K562 (cell line): ENCODE results near the gene IGFL1.

ENCODE experiments used
- BHLHE40 ChIP-seq: IDR thresholded peaks from 2 replicates; pipeline ENCODE4 v1.6.1; 2011; ENCODE audit warnings: low read length, improper control_type of control experiment
- CREB5 ChIP-seq: fragments of 250-450 bp; sonication (Bioruptor Pico); IDR thresholded peaks from 2 replicates; pipeline ENCODE4 v1.5.0; 2020; ENCODE audit warnings: mild to moderate bottlenecking
- ETV6 ChIP-seq, 3 experiments: fragments of 150-350 bp in 1 of 3; sonication (generic) in 1 of 3; formaldehyde crosslinking in 1 of 3; IDR thresholded peaks; 2 replicates each; pipeline versions ENCODE4 v1.6.1 to v1.8.0; 2014 to 2022; ENCODE audit warnings: borderline replicate concordance in 2 of 3, low read depth in 2 of 3, antibody characterized with exemption in 1 of 3, low read length in 1 of 3, mild to moderate bottlenecking in 1 of 3, missing genetic modification reagents in 1 of 3
- KDM5B ChIP-seq: fragments of 200-600 bp; sonication (generic); IDR thresholded peaks from 2 replicates; pipeline ENCODE4 v1.6.1; 2012; ENCODE audit warnings: low read depth, mild to moderate bottlenecking, moderate library complexity, low read length, control low read depth, inconsistent platforms; ENCODE audit not compliant: insufficient replicate concordance
- LARP7 ChIP-seq: fragments of 450-650 bp; IDR thresholded peaks from 2 replicates; pipeline ENCODE4 v1.6.1; 2016
- PPARD ChIP-seq: fragments of 250-450 bp; sonication (Bioruptor Pico); IDR thresholded peaks from 2 replicates; pipeline ENCODE4 v1.8.0; 2022; ENCODE audit warnings: inconsistent platforms, mild to moderate bottlenecking, moderate library complexity
- TEAD4 ChIP-seq, 2 experiments: sonication (generic) in 1 of 2; formaldehyde crosslinking in 1 of 2; IDR thresholded peaks; 2 replicates each; pipeline versions ENCODE4 v1.6.1 to v1.8.0; 2012 to 2022; ENCODE audit warnings: borderline replicate concordance in 1 of 2, inconsistent platforms in 1 of 2, low read length in 1 of 2, mild to moderate bottlenecking in 1 of 2, missing genetic modification reagents in 1 of 2
- VEZF1 ChIP-seq: fragments of 200-800 bp; sonication (Bioruptor generic); IDR thresholded peaks from 2 replicates; pipeline ENCODE4 v1.6.1; 2017; ENCODE audit warnings: missing genetic modification characterization, missing compliant biosample characterization

GRCh38 chr19:46202872-46203860, 26.4 kb upstream of the IGFL1 start:
- peak; percentile 76 for TF ChIP-seq KDM5B
- TF ChIP-seq VEZF1 (CRISPR knock-in tag) = peak; percentile 65
- TF ChIP-seq TEAD4 (IDR thresholded peaks at IDR 0.05; ENCODE audit: low read length) = no peak
- no peak for TF ChIP-seq TEAD4 (CRISPR knock-in tag; IDR thresholded peaks at IDR 0.05; ENCODE audit: borderline replicate concordance)
- TF ChIP-seq PPARD (CRISPR knock-in tag) = no peak
- TF ChIP-seq CREB5 (CRISPR knock-in tag) = peak; percentile 91; the same call in 1 of the 2 replicates
- TF ChIP-seq BHLHE40 = no peak
- no peak for TF ChIP-seq LARP7
- TF ChIP-seq ETV6 (IDR thresholded peaks at IDR 0.05; ENCODE audit: borderline replicate concordance in 1 of 2, low read depth in 2 of 2, low read length in 1 of 2) = no peak
- TF ChIP-seq ETV6 (CRISPR knock-in tag; IDR thresholded peaks at IDR 0.05; ENCODE audit: borderline replicate concordance) = no peak
